Measurements from ENCODE around the gene RND3.

Gene RND3

GRCh38 chr2:150479075-150479915 lies 8.2 kb downstream of the RND3 start:
- no peak overlapping the region for H3K4me3 ChIP-seq (ENCODE audit: low read length)
- no peak for DNase-seq (ENCODE audit: low read depth, low spot score)

- no peak for DNase-seq (ENCODE audit: low read depth, low spot score)
- H3K4me3 ChIP-seq (ENCODE audit: low read length): no peak overlapping the region
These were observed 9.1 kb downstream of the RND3 start for GRCh38 chr2:150478200-150478974.

GRCh38 chr2:150477347-150477746 lies 10.1 kb downstream of the RND3 start:
- DNase-seq (ENCODE audit: low read depth, low spot score): no peak
- no peak overlapping the region for H3K4me3 ChIP-seq (ENCODE audit: low read length)

- DNase-seq (ENCODE audit: low read depth, low spot score): no peak
- no peak overlapping the region for H3K4me3 ChIP-seq (ENCODE audit: low read length)
These were observed 10.6 kb downstream of the RND3 start for GRCh38 chr2:150476809-150477302.

- DNase-seq (ENCODE audit: low read depth, low spot score): no peak
- no peak overlapping the region for H3K4me3 ChIP-seq (ENCODE audit: low read length)
These were observed 11.2 kb downstream of the RND3 start for GRCh38 chr2:150476286-150476685.

- DNase-seq (ENCODE audit: low read depth, low spot score): no peak
These were observed 11.8 kb downstream of the RND3 start for GRCh38 chr2:150475479-150476250.

GRCh38 chr2:150474326-150475074 lies 13.0 kb downstream of the RND3 start:
- no peak for DNase-seq (ENCODE audit: low read depth, low spot score)
- H3K4me3 ChIP-seq (ENCODE audit: low read length): no peak overlapping the region

More at GRCh38 chr2:150475479-150476250, 11.8 kb downstream of the RND3 start:
- no peak overlapping the region for H3K4me3 ChIP-seq (ENCODE audit: low read length)

GRCh38 chr2:150473767-150474166 lies 13.7 kb downstream of the RND3 start:
- no peak overlapping the region for H3K4me3 ChIP-seq (ENCODE audit: low read length)
- DNase-seq (ENCODE audit: low read depth, low spot score): no peak

GRCh38 chr2:150472511-150472899 lies 15.0 kb downstream of the RND3 start:
- DNase-seq (ENCODE audit: low read depth, low spot score): no peak
- no peak overlapping the region for H3K4me3 ChIP-seq (ENCODE audit: low read length)

- H3K4me3 ChIP-seq (ENCODE audit: low read length): no peak overlapping the region
- DNase-seq (ENCODE audit: low read depth, low spot score): no peak
These were observed 15.5 kb downstream of the RND3 start for GRCh38 chr2:150471813-150472510.

- no peak overlapping the region for H3K4me3 ChIP-seq (ENCODE audit: low read length)
- no peak for DNase-seq (ENCODE audit: low read depth, low spot score)
These were observed 17.0 kb downstream of the RND3 start for GRCh38 chr2:150470435-150470834.

GRCh38 chr2:150469706-150470274 lies 17.7 kb downstream of the RND3 start:
- no peak for DNase-seq (ENCODE audit: low read depth, low spot score)
- H3K4me3 ChIP-seq (ENCODE audit: low read length): no peak overlapping the region

GRCh38 chr2:150468350-150468960 lies 19.0 kb downstream of the RND3 start:
- no peak for DNase-seq (ENCODE audit: low read depth, low spot score)
- no peak overlapping the region for H3K4me3 ChIP-seq (ENCODE audit: low read length)

- no peak for DNase-seq (ENCODE audit: low read depth, low spot score)
- no peak overlapping the region for H3K4me3 ChIP-seq (ENCODE audit: low read length)
These were observed 19.9 kb downstream of the RND3 start for GRCh38 chr2:150467621-150467963.

- H3K4me3 ChIP-seq (ENCODE audit: low read length): no peak overlapping the region
- no peak for DNase-seq (ENCODE audit: low read depth, low spot score)
These were observed 20.5 kb downstream of the RND3 start for GRCh38 chr2:150466741-150467620.

GRCh38 chr2:150465703-150466569 lies 21.5 kb downstream of the RND3 start:
- H3K4me3 ChIP-seq (ENCODE audit: low read length): no peak overlapping the region
- no peak for DNase-seq (ENCODE audit: low read depth, low spot score)

Measured in Jurkat, Clone E6-1 (cell line).